NCI-H1092 (cell line): ENCODE measurements around the gene DUSP8.
A peak's percentile ranks its signal among the peaks of the same experiment; 100 is the strongest.

Source experiments
- DNase-seq: peaks from one replicate; lab custom pipeline; 2025; lab: John Stamatoyannopoulos, UW

The DUSP8 gene

GRCh38 chr11:1553808-1554594, 18.1 kb downstream of the DUSP8 start:
- no peak for DNase-seq

- no peak for DNase-seq
Observed at GRCh38 chr11:1549338-1550330, 22.4 kb downstream of the DUSP8 start.

- no peak for DNase-seq
Observed at GRCh38 chr11:1548221-1549070, 23.6 kb downstream of the DUSP8 start.

GRCh38 chr11:1547467-1548098, 24.5 kb downstream of the DUSP8 start:
- no peak for DNase-seq

- DNase-seq: peak; percentile 21
Observed at GRCh38 chr11:1546536-1547466, 25.3 kb downstream of the DUSP8 start.

GRCh38 chr11:1546077-1546535, 26.0 kb downstream of the DUSP8 start:
- no peak for DNase-seq

GRCh38 chr11:1545432-1545831, 26.6 kb downstream of the DUSP8 start:
- no peak for DNase-seq

GRCh38 chr11:1544536-1544935, 27.5 kb downstream of the DUSP8 start:
- DNase-seq: no peak

- DNase-seq: no peak
Observed at GRCh38 chr11:1543606-1544263, 28.3 kb downstream of the DUSP8 start.

- no peak for DNase-seq
Observed at GRCh38 chr11:1542267-1542666, 29.8 kb downstream of the DUSP8 start.

- DNase-seq: no peak
Observed at GRCh38 chr11:1541474-1542204, 30.4 kb downstream of the DUSP8 start.

GRCh38 chr11:1540074-1540473, 32.0 kb downstream of the DUSP8 start:
- DNase-seq: no peak

GRCh38 chr11:1538153-1538552, 33.9 kb downstream of the DUSP8 start:
- DNase-seq: no peak

- DNase-seq: no peak
Observed at GRCh38 chr11:1536065-1536843, 35.8 kb downstream of the DUSP8 start.

- DNase-seq: no peak
Observed at GRCh38 chr11:1534682-1535081, 37.4 kb downstream of the DUSP8 start.

GRCh38 chr11:1534171-1534570, 37.9 kb downstream of the DUSP8 start:
- DNase-seq: no peak

GRCh38 chr11:1533342-1533725, 38.7 kb downstream of the DUSP8 start:
- no peak for DNase-seq
